ENCODE measurements around the gene ELP2.

ELP2 gene

GRCh38 chr18:36217348-36217747 is 87.6 kb downstream of the ELP2 start:
- DNase-seq (ENCODE audit: extremely low spot score), result no peak
- POLR2A ChIA-PET, result no interaction called here
- CTCF ChIA-PET, result interaction anchor here (1.2 to 1.9 kb wide), 3 partner anchors 14 to 67 kb away, joined by 3 to 11 read pairs (median 5); no protein-coding TSS in a partner anchor
- TF ChIP-seq, protein P1, sequence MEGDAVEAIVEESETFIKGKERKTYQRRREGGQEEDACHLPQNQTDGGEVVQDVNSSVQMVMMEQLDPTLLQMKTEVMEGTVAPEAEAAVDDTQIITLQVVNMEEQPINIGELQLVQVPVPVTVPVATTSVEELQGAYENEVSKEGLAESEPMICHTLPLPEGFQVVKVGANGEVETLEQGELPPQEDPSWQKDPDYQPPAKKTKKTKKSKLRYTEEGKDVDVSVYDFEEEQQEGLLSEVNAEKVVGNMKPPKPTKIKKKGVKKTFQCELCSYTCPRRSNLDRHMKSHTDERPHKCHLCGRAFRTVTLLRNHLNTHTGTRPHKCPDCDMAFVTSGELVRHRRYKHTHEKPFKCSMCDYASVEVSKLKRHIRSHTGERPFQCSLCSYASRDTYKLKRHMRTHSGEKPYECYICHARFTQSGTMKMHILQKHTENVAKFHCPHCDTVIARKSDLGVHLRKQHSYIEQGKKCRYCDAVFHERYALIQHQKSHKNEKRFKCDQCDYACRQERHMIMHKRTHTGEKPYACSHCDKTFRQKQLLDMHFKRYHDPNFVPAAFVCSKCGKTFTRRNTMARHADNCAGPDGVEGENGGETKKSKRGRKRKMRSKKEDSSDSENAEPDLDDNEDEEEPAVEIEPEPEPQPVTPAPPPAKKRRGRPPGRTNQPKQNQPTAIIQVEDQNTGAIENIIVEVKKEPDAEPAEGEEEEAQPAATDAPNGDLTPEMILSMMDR (IDR thresholded peaks at IDR 0.05; ENCODE audit: control extremely low read depth, extremely low read depth, low read depth, missing control alignments), result no peak

- CTCF ChIA-PET, result no interaction called here
- TF ChIP-seq, protein P1 (IDR thresholded peaks at IDR 0.05; ENCODE audit: control extremely low read depth, extremely low read depth, low read depth, missing control alignments), result no peak
- POLR2A ChIA-PET, result no interaction called here
Measured at GRCh38 chr18:36229188-36229587, 99.5 kb downstream of the ELP2 start.

More at GRCh38 chr18:36229188-36229587, 99.5 kb downstream of the ELP2 start:
- DNase-seq (ENCODE audit: extremely low spot score), result no peak
